ENCODE results near the gene NLRP12.
A peak's percentile ranks its signal among the peaks of the same experiment; 100 is the strongest.
"Not testable (repeated sequence)": the region's sequence is repeated elsewhere in the genome, so short reads cannot be mapped to it uniquely, and the experiment has no call there.

The NLRP12 gene

GRCh38 chr19:53780506-53780905, 43.6 kb downstream of the NLRP12 start:
- no peak for DNase-seq

GRCh38 chr19:53775524-53775923, 48.6 kb downstream of the NLRP12 start:
- DNase-seq, result no peak

- DNase-seq, result not testable (repeated sequence)
Observed at GRCh38 chr19:53774491-53774890, 49.6 kb downstream of the NLRP12 start.

- DNase-seq, result no peak
Observed at GRCh38 chr19:53773999-53774398, 50.1 kb downstream of the NLRP12 start.

GRCh38 chr19:53772943-53773342, 51.2 kb downstream of the NLRP12 start:
- DNase-seq, result peak; percentile 61

GRCh38 chr19:53771144-53771543, 53.0 kb downstream of the NLRP12 start:
- no peak for DNase-seq

- not testable (repeated sequence) for DNase-seq
Observed at GRCh38 chr19:53769696-53770309, 54.3 kb downstream of the NLRP12 start.

GRCh38 chr19:53768401-53768800, 55.7 kb downstream of the NLRP12 start:
- no peak for DNase-seq

GRCh38 chr19:53758991-53759390, 65.1 kb downstream of the NLRP12 start:
- not testable (repeated sequence) for DNase-seq

Measured in activated CD4-positive, alpha-beta T cell treated with anti-CD3 and anti-CD28 coated beads for 48 hours (primary cell).